HUES48 (cell line): ENCODE measurements around the gene TMEM192.
"Not testable (repeated sequence)": the region's sequence is repeated elsewhere in the genome, so short reads cannot be mapped to it uniquely, and the experiment has no call there.

ENCODE experiments used
- H3K27ac ChIP-seq: one replicate; pipeline ENCODE4 v1.7.0; 2013; ENCODE audit warnings: low read depth, low read length, inconsistent platforms
- H3K27me3 ChIP-seq: 2 replicates; pipeline ENCODE4 v1.6.1; 2013; ENCODE audit warnings: mild to moderate bottlenecking, low read length; ENCODE audit not compliant: control insufficient read depth, insufficient read depth
- H3K36me3 ChIP-seq: 2 replicates; pipeline ENCODE4 v1.6.1; 2013; ENCODE audit warnings: low read length; ENCODE audit not compliant: control insufficient read depth, insufficient read depth
- H3K4me1 ChIP-seq: 2 replicates; pipeline ENCODE4 v1.6.1; 2013; ENCODE audit warnings: mild to moderate bottlenecking, low read length; ENCODE audit not compliant: control insufficient read depth, insufficient read depth
- H3K4me3 ChIP-seq: 2 replicates; pipeline ENCODE4 v1.5.1; 2013; ENCODE audit warnings: mild to moderate bottlenecking, low read depth, low read length
- H3K9ac ChIP-seq: 2 replicates; pipeline ENCODE4 v1.6.1; 2013; ENCODE audit warnings: mild to moderate bottlenecking, low read depth, low read length, moderate library complexity
- H3K9me3 ChIP-seq: 2 replicates; pipeline ENCODE4 v1.6.1; 2013; ENCODE audit warnings: low read length; ENCODE audit not compliant: control insufficient read depth, insufficient read depth

Gene TMEM192

DNA sequence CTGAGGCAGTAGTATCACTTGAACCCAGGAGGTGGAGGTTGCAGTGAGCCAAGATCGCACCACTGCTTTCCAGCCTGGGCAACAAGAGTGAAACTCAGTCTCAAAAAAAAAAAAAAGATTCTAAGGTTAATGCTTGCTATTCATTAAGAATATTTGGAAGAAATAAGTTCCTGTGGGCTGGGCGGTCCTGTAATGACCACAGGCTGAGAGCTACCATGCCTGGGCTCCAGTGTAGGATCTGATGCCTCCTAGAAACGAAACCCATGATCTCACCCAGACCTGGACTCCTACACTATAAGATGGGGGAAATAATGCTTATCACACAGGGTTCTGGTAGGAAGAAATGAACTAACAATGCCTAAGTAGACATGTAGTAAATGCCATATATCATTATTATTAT, 17.8 kb downstream of the TMEM192 start:
- H3K27me3 ChIP-seq: no peaks in the 10 kb centered on the region
- no peak overlapping the region for H3K4me3 ChIP-seq
- no peaks in the 10 kb centered on the region for H3K4me1 ChIP-seq
- H3K36me3 ChIP-seq: peaks cover 12% of the 10 kb centered on the region; the same call in 1 of the 2 replicates
- no peaks in the 10 kb centered on the region for H3K9me3 ChIP-seq
- H3K27ac ChIP-seq: no peak overlapping the region
- H3K9ac ChIP-seq: no peak overlapping the region

DNA sequence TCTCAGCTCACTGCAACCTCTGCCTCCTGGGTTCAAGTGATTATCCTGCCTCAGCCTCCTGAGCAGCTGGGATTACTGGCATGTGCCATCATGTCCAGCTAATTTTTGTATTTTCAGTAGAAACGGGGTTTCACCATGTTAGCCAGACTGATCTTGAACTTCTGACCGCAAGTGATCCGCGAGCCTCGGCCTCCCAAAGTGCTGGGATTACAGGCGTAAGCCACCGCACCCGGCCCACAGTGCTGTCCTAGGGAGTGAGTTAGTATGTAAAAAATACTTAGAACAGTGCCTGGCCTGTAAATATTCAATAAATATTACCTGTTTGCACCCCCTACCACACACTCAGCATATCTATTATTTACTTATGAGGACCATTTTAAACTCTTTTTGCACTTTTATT, 20.5 kb downstream of the TMEM192 start:
- H3K9me3 ChIP-seq, H3K27ac ChIP-seq, H3K9ac ChIP-seq, H3K27me3 ChIP-seq, H3K4me1 ChIP-seq, H3K4me3 ChIP-seq: not testable (repeated sequence)
- peaks cover 13% of the 10 kb centered on the region for H3K36me3 ChIP-seq

DNA sequence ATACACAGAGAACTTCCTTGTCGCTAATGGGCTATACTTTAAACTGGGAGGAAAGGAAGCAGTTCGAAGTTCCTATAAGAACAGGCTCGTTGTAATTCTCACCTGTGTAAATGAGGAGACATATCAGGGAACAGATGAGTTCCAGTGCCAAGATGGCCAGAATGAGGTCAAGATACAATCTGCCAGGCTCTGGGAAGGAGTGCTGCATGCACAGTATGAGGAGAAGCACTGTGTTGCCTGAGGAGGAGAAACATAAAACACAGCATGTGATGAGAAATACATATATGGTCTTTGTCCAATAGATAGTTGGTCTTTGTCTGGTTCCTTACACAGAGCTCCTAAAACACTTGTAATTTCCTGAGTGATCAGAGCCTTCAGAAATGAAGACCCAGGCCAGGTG, 24.3 kb downstream of the TMEM192 start:
- no peaks in the 10 kb centered on the region for H3K27me3 ChIP-seq
- no peak overlapping the region for H3K27ac ChIP-seq
- no peak overlapping the region for H3K9ac ChIP-seq
- H3K4me1 ChIP-seq: no peaks in the 10 kb centered on the region
- peaks cover 26% of the 10 kb centered on the region for H3K36me3 ChIP-seq
- no peaks in the 10 kb centered on the region for H3K9me3 ChIP-seq
- no peak overlapping the region for H3K4me3 ChIP-seq

DNA sequence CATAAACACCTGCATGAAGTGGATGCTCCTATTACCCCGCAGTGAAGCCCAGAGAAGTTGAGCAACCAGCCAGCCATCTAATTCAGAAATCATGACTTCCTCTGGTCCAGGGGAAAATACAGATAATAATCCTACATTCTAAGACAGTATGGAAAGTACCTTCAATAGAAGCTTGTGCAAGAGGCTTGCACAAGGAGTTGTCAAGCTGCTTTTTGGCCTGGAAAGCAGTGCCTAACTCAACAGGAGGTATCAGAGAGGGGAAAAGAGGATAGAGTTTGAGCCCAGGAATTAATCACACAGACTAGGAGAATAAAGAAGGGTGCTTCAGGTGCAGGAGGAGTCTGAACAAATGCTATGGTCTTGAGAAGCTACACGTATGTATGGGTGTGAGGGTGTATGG, 26.7 kb downstream of the TMEM192 start:
- H3K9ac ChIP-seq: no peak overlapping the region
- H3K27me3 ChIP-seq: no peaks in the 10 kb centered on the region
- no peaks in the 10 kb centered on the region for H3K9me3 ChIP-seq
- H3K4me3 ChIP-seq: no peak overlapping the region
- H3K36me3 ChIP-seq: peaks cover 24% of the 10 kb centered on the region
- H3K27ac ChIP-seq: no peak overlapping the region
- H3K4me1 ChIP-seq: no peaks in the 10 kb centered on the region

DNA sequence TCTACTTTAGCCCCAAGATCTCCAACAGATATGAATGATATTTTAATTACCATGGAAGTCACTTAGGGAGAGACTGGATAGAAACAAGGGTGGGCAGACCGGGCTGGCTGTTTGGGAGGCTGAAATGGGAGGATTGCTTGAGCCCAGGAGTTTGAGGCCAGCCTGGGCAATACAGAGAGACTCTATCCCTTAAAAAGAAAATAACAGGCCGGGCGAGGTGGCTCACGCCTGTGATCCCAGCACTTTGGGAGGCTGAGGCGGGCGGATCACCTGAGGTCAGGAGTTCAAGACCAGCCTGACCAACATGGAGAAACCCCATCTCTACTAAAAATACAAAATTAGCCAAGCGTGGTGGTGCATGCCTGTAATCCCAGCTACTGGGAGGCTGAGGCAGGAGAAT, 27.9 kb downstream of the TMEM192 start:
- H3K36me3 ChIP-seq: peaks cover 24% of the 10 kb centered on the region
- H3K4me1 ChIP-seq: not testable (repeated sequence)

DNA sequence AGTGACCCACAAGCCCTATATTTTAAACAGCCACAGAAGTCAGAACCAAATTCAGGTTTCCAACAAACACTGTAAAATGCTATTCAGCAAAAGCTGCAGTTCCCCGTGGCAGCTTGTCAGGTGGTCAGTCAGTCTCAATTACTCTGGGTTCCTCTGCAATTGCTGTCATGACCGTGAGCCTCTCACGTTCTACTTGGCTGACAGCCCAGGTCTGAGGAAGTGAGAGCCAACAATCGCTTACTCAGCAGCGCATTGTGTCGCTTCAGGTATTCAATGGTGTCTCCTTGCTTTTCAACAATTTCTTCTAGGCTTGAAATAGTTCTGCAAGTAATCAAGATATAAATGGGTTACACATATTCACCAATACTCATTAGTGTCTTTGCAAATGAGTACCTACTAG, 33.2 kb downstream of the TMEM192 start:
- Histone ChIP-seq H3K9me3 (no peaks in the 10 kb centered on the region), H3K36me3 (peaks cover 8% of the 10 kb centered on the region), H3K9ac (no peak overlapping the region), H3K27ac (no peak overlapping the region), H3K4me3 (no peak overlapping the region), H3K4me1 (no peaks in the 10 kb centered on the region), H3K27me3 (no peaks in the 10 kb centered on the region)

More for the DNA sequence above, 27.9 kb downstream of the TMEM192 start:
- H3K9ac ChIP-seq, H3K27ac ChIP-seq, H3K9me3 ChIP-seq, H3K27me3 ChIP-seq, H3K4me3 ChIP-seq: not testable (repeated sequence)

DNA sequence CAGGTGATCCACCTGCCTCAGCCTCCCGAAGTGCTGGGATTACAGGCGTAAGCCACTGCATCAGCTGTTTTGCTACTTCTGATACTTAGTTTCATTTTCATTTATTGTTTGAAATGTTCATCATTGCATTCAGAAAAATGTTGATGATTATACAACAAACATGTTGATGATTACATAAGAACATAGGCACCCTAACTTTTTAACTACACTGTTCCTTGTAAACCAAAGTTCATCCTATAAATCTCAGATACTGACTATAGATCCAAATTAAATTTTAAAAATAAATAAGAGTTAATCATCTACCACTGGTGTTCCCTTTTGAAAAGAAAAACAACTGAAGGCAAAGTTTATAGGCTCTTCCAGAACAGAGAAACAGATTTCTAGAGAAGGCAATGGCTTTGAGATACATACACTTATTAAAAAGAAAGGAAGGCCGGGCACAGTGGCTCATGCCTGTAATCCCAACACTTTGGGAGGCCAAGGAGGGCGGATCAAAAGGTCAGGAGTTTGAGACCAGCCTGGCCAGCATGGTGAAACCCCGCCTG, 35.6 kb downstream of the TMEM192 start:
- Histone ChIP-seq H3K9me3 (no peaks in the 10 kb centered on the region), H3K27ac (no peak overlapping the region), H3K4me1 (no peaks in the 10 kb centered on the region), H3K36me3 (peaks cover 8% of the 10 kb centered on the region), H3K27me3 (no peaks in the 10 kb centered on the region), H3K9ac (no peak overlapping the region), H3K4me3 (no peak overlapping the region)

DNA sequence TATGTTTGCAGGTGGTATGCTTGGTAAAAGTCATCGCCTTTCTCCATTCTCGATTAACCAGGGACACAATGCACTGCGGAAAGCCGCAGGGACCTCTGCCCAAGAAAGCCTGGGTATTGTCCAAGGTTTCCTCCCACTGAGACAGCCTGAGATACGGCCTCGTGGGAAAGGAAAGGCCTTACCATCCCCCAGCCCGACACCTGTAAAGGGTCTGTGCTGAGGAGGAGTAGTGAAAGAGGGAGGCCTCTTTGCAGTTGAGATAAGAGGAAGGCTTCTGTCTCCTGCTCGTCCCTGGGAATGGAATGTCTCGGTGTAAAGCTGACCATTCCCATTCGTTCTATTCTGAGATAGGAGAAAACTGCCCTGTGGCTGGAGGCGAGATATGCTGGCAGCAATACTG, 39.3 kb downstream of the TMEM192 start:
- not testable (repeated sequence) for H3K27ac ChIP-seq, H3K36me3 ChIP-seq, H3K27me3 ChIP-seq, H3K4me1 ChIP-seq, H3K4me3 ChIP-seq, H3K9me3 ChIP-seq, H3K9ac ChIP-seq

DNA sequence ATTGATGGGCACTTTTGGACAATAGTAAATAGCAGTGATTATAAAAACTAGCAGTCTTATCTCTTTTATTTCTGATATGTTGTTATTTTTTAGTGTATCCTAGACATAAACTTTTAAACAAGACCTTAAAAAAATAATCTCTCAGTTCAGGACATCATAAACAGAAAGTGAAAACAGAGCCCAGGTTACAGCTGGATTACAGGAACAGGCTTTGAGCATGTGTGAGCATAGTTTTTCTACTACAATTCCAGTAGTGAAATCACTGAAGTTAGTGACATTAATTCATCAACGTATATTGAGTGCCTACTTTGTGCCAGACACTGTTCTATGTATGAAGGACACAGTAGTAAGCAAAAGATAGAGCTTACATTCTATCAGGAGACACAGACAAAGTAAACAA, 42.1 kb downstream of the TMEM192 start:
- Histone ChIP-seq H3K27me3 (no peaks in the 10 kb centered on the region), H3K27ac (no peak overlapping the region), H3K36me3 (no peaks in the 10 kb centered on the region), H3K4me3 (no peak overlapping the region), H3K9ac (no peak overlapping the region), H3K9me3 (no peaks in the 10 kb centered on the region), H3K4me1 (no peaks in the 10 kb centered on the region)

DNA sequence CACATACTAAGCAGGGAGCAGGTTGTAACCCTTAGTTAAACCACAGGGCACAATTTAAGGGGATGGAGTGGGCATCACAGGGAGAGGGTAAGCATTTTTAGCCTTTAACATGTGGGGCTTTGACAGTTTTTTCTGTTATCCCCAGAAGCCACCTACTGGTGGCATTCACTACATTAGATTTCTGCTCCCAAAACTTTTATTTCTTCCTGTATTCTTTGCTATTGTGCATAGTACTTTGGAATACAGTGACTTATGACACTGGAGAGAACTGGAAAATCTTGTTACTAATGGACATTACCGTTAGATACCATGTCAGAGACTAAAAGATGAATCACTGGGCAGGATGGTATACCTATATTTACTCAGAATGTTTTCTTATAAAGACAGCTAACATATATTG, 51.7 kb downstream of the TMEM192 start:
- Histone ChIP-seq H3K9ac (no peak overlapping the region), H3K4me1 (no peaks in the 10 kb centered on the region), H3K4me3 (no peak overlapping the region), H3K27me3 (no peaks in the 10 kb centered on the region), H3K36me3 (no peaks in the 10 kb centered on the region), H3K27ac (no peak overlapping the region), H3K9me3 (no peaks in the 10 kb centered on the region)

DNA sequence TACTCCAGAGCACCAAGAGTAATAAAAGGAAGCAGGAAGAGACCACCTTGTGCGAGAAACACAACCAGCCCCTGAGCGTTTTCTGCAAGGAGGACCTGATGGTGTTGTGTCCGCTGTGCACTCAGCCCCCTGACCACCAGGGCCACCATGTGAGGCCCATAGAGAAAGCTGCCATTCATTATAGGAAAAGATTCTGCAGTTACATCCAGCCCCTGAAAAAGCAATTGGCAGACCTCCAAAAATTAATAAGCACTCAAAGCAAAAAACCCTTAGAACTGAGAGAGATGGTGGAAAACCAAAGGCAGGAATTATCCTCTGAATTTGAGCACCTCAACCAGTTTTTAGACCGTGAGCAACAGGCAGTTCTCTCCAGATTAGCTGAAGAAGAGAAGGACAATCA, 53.3 kb downstream of the TMEM192 start:
- Histone ChIP-seq H3K36me3 (no peaks in the 10 kb centered on the region), H3K4me1 (no peaks in the 10 kb centered on the region), H3K27ac (no peak overlapping the region), H3K9ac (no peak overlapping the region), H3K9me3 (no peaks in the 10 kb centered on the region), H3K4me3 (no peak overlapping the region), H3K27me3 (no peaks in the 10 kb centered on the region)

DNA sequence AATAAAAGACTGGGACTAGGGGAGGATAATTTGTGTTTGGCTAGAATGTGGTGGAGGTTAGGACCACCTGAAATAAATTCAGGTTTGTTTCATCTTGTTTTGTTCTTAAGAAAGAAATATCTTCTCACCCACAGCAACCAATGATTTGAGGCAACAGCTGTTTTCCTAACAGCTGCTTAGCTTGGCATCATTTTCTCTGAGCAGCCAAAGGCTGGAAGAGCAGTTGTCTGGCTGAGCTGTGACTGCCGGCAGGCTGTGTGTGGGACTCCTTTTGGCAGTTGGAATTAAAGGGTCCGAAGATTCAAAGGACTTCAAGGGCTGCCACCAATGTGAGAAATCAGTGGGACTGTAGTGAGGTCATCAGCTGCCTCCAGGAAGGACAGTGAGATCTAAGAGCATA, 54.0 kb downstream of the TMEM192 start:
- H3K27me3 ChIP-seq: no peaks in the 10 kb centered on the region
- H3K36me3 ChIP-seq: no peaks in the 10 kb centered on the region
- no peak overlapping the region for H3K4me3 ChIP-seq
- H3K27ac ChIP-seq: no peak overlapping the region
- no peak overlapping the region for H3K9ac ChIP-seq
- no peaks in the 10 kb centered on the region for H3K4me1 ChIP-seq
- no peaks in the 10 kb centered on the region for H3K9me3 ChIP-seq
